WI38 (cell line): ENCODE measurements around the gene FGF13.

Source experiments
- H3K4me3 ChIP-seq: 2 replicates; pipeline ENCODE4 v1.5.1; 2011; ENCODE audit warnings: low read depth, mild to moderate bottlenecking, control low read depth, low read length
- TF ChIP-seq, protein P1 (sequence below): IDR thresholded peaks from 2 replicates; pipeline ENCODE4 v1.5.1; 2012; ENCODE audit warnings: low read depth, mild to moderate bottlenecking, control low read depth, low read length

The FGF13 gene

DNA sequence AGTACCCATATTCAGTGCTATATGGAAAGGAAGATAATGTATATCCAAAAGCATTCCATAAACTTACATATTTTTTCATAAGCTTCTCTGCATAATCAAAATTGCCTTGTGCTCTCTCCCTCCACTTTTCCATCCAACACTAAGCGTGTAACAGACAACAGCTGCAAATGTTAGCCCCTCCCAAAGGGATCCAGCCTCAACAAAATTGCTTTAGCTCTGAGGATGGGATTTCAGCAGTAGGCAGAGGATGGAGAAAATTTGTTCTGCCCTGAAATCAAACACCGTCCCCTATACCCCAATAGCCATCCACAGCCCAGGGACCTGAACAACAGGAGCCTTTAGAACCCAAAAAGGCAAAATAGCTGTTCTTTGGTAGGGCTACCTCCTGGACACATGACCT is 28.8 kb upstream of the FGF13 start:
- TF ChIP-seq, protein P1, sequence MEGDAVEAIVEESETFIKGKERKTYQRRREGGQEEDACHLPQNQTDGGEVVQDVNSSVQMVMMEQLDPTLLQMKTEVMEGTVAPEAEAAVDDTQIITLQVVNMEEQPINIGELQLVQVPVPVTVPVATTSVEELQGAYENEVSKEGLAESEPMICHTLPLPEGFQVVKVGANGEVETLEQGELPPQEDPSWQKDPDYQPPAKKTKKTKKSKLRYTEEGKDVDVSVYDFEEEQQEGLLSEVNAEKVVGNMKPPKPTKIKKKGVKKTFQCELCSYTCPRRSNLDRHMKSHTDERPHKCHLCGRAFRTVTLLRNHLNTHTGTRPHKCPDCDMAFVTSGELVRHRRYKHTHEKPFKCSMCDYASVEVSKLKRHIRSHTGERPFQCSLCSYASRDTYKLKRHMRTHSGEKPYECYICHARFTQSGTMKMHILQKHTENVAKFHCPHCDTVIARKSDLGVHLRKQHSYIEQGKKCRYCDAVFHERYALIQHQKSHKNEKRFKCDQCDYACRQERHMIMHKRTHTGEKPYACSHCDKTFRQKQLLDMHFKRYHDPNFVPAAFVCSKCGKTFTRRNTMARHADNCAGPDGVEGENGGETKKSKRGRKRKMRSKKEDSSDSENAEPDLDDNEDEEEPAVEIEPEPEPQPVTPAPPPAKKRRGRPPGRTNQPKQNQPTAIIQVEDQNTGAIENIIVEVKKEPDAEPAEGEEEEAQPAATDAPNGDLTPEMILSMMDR = no peak
- no peak overlapping the region for H3K4me3 ChIP-seq

DNA sequence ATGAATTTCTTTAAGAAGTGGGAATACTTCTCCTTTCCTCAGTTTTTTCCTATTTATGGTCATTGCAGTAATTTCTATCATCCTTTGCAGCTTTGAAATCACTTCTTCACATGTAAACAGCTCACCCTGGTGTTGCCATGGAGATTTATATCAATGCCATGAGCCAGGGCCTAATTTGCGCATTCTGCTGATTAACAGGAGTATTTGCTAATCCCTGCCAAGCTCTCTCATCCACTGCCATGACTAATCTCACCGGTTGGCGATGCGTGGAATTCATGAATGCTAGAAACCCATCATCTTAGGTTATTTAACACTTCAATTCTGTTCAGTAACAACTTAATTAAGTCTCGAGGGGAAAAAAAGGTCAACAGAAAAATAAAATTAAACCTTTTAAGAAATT is 11.8 kb upstream of the FGF13 start:
- no peak overlapping the region for H3K4me3 ChIP-seq
- TF ChIP-seq, protein P1 = no peak

DNA sequence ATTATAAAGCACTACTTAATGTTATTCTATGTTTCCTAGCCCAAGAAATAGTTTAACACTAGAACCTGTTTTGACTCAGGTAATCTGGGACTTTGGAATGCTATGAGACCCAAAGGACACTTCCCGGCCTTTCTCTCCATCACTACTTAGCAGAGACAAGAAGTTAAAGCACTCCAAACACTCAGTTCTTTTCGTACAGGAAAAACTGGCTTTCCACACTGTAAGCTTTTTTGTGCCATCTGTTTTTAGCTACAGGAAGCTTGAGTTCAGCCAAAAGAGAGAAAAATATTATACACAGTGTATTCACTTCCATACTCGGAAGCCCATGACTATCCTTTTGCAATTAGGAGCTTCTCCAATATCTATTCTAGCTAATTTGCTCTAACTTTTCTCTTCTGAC is 7.9 kb upstream of the FGF13 start:
- TF ChIP-seq, protein P1 = no peak

DNA sequence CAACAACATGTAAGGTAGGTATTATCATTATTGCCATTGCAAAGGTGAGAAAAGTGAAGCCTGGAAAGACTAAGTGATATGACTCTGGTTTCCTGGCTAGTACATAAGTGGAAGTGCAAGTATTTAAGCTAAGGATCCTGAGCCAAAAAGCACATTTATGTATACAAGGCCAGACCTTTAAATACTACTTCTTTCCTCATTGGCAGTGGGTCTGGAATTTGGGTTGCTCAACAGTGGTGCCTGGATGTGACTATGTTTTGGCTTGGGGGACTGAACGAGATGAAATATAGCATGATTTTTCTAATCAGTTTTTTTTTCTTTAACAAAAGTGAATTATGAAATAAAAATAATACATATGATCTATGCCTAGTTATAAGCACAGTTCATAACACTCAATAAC is 7.4 kb upstream of the FGF13 start:
- H3K4me3 ChIP-seq = no peak overlapping the region
- TF ChIP-seq, protein P1 = no peak

More for the DNA sequence above, 7.9 kb upstream of the FGF13 start:
- no peak overlapping the region for H3K4me3 ChIP-seq

DNA sequence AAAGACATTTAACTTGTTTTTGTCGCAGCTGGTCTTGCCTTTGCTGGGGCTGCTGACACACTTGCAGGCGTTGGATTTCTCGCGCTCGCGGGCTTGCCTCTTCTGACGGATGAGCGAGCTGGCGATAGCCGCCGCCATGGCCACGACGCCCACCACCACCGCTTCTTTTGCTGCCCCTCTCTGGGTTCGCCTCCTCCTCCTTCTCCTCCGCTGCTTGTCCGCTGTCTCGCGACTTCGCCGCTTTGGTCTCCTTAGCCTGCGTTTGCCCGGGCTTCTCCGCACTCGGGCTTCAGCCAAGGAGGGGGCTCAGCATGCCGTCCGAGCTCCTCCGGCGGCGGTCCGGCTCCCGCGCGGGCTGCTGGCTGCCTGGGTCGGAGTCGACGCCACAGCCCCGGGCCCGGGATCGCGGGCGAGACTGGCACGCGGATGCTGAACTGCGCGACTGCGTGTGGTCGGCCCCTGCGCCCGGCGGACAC is 613 bp downstream of the FGF13 start:
- TF ChIP-seq, protein P1 = no peak
- H3K4me3 ChIP-seq = no peak overlapping the region

DNA sequence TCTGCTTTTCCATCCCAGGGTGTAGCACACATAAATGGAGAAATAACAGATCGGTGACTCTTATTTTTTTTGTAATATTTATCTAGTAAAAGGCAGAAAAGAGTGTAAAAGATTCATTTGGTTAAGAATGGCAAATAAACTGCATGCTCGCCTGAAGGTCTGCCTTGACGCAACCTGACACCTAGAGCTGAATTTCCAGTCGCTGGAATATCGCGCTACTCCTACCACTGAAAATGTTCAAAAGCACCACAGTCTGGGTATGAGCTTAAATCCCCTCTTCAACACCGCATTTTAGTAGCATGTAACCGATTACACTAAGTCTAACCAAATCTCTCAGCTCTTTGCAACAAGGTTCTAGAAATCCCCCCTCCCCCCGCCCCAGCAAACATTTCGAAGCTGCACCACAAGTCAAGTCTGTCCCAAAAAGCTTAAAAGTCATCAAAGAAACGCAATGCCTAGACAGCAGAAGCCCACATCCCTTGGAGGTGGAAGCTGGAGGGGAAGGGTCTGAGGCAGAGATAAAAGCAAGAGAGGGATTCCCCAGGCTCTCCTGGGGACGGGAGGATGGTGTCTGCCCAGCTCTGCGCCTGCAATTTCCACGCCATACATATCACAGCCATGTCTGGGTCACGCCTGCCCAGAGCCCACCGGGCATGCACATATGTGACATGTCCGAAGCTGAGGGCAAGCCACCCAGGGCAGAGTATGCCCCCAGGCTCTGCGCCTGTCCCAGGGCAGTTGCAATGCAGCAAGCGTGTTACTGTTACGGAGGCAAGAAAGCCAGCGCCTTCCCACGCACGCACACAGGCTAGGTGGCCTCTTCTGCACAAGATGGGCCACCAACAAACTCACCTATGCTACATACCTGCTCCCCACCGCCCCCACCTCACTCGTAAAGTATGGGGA is 1.4 kb downstream of the FGF13 start:
- no peak overlapping the region for H3K4me3 ChIP-seq
- TF ChIP-seq, protein P1 = no peak

DNA sequence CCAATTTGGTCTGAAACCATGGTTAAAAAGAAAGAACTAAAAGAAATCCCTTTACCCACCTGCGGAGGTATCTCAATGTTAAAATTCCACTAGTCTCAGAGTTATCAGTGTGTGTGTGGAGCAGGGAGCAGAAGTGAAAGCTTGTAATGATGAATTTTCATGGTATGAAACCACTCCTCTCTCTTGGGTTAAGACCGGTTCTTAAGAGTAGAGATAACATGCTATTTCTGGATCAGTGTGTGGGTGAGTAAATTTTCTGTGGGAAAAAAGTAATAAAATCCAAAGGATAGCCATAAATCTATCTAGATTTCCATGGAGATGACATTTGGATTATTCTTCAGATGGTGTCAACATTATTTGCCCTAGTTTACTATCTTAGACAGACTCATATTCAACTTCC is 3.2 kb downstream of the FGF13 start:
- no peak overlapping the region for H3K4me3 ChIP-seq
- TF ChIP-seq, protein P1 = no peak
